PC-9 (cell line): ENCODE results near the gene IFRD2. TPM values are rescaled to one million over a fixed set of nuclear protein-coding genes. Genes with fewer than 3 reads are reported as not detected.

Experiments
- BruUV-seq: library from RNA; stranded (reverse); fragments of 400-500 nt; replicated peaks from 2 replicates; lab custom pipeline; 2021; lab: Mats Ljungman, UMichigan
- CTCF ChIA-PET: fragments of 300-600 bp; sonication (Branson Sonifier 250); formaldehyde crosslinking; loops from one replicate; lab custom pipeline; 2022; ENCODE audit warnings: antibody characterized with exemption; lab: Charles Lee
- POLR2A ChIA-PET: fragments of 300-600 bp; sonication (Branson Sonifier 250); formaldehyde crosslinking; loops from one replicate; lab custom pipeline; 2022; ENCODE audit warnings: antibody characterized with exemption; ENCODE audit not compliant: unreplicated experiment; lab: Charles Lee
- DNase-seq, 2 experiments: peaks; one replicate each; pipeline versions ENCODE4 v3.0.0 to v3.0.0-alpha.2; 2015 to 2022; ENCODE audit warnings: mixed read lengths in 1 of 2
- H2AFZ ChIP-seq: fragments of 200-600 bp; sonication (generic); 2 replicates; pipeline ENCODE4 v1.8.1; 2017; ENCODE audit warnings: antibody characterized with exemption
- H3F3A ChIP-seq: fragments of 200-600 bp; sonication (generic); 2 replicates; pipeline ENCODE4 v1.8.1; 2017; ENCODE audit warnings: antibody characterized with exemption, mild to moderate bottlenecking, low read depth; ENCODE audit not compliant: insufficient read depth
- H3K27ac ChIP-seq: fragments of 200-600 bp; sonication (generic); 2 replicates; pipeline ENCODE4 v1.6.1; 2016; ENCODE audit warnings: mixed run types
- H3K27me3 ChIP-seq: fragments of 200-600 bp; sonication (generic); 2 replicates; pipeline ENCODE4 v1.6.1; 2016; ENCODE audit warnings: low read depth, mixed run types; ENCODE audit not compliant: insufficient read depth
- H3K36me3 ChIP-seq: fragments of 200-600 bp; sonication (generic); 2 replicates; pipeline ENCODE4 v1.6.1; 2016; ENCODE audit warnings: low read depth, mixed run types
- H3K4me1 ChIP-seq: fragments of 200-600 bp; sonication (generic); replicated peaks from 2 replicates; pipeline ENCODE4 v1.6.1; 2016; ENCODE audit warnings: mixed run types; ENCODE audit not compliant: insufficient read depth
- H3K4me2 ChIP-seq: fragments of 200-600 bp; sonication (generic); 2 replicates; pipeline ENCODE4 v1.6.1; 2017; ENCODE audit warnings: mixed run types
- H3K4me3 ChIP-seq: fragments of 200-600 bp; sonication (generic); 2 replicates; pipeline ENCODE4 v1.6.1; 2016; ENCODE audit warnings: mixed run types
- H3K79me2 ChIP-seq: fragments of 200-600 bp; sonication (generic); 2 replicates; pipeline ENCODE4 v1.6.1; 2017; ENCODE audit warnings: low read depth, mixed run types
- H3K9me2 ChIP-seq: fragments of 200-600 bp; sonication (generic); 2 replicates; pipeline ENCODE4 v1.8.1; 2017; ENCODE audit warnings: mild to moderate bottlenecking; ENCODE audit not compliant: insufficient read depth
- H3K9me3 ChIP-seq: fragments of 200-600 bp; sonication (generic); 2 replicates; pipeline ENCODE4 v1.8.1; 2016; ENCODE audit warnings: low read depth; ENCODE audit not compliant: insufficient read depth
- H4K20me1 ChIP-seq: fragments of 200-600 bp; sonication (generic); 2 replicates; pipeline ENCODE4 v1.8.1; 2017; ENCODE audit not compliant: insufficient read depth
- EZH2 ChIP-seq: fragments of 200-600 bp; sonication (generic); IDR thresholded peaks from 2 replicates; pipeline ENCODE4 v1.8.0; 2017; ENCODE audit warnings: antibody characterized with exemption, low read depth
- intact Hi-C: fragments of 100-400 bp; cut with micrococcal nuclease; formaldehyde crosslinking; loops from one replicate; pipeline ENCODE4 v1.10.0; 2022; ENCODE audit not compliant: unreplicated experiment
- total RNA-seq: library from RNA; stranded (reverse); gene quantifications from 2 replicates; pipeline ENCODE4 v1.2.3, GENCODE V29; 2021
- TF ChIP-seq, protein P1 (sequence below): fragments of 200-600 bp; sonication (generic); conservative IDR thresholded peaks from 2 replicates; pipeline ENCODE4 v1.6.1; 2017; ENCODE audit warnings: mixed run types, antibody characterized with exemption, mild to moderate bottlenecking, moderate library complexity

IFRD2 gene
- total RNA-seq, 1 experiment from 2014 or later: 93.1 TPM

GRCh38 chr3:50330330-50330729, 38.1 kb upstream of the IFRD2 start:
- BruUV-seq: no TSS peak
- Histone ChIP-seq H2AFZ (no peak overlapping the region), H3K4me3 (no peak overlapping the region), H3K79me2 (peaks cover 42% of the 10 kb centered on the region), H3K27ac (no peak overlapping the region), H3K9me3 (no peaks in the 10 kb centered on the region), H3K27me3 (no peaks in the 10 kb centered on the region), H3K36me3 (no peaks in the 10 kb centered on the region), H4K20me1 (no peaks in the 10 kb centered on the region; the same call in 1 of the 2 replicates), H3K4me2 (no peak overlapping the region), H3K9me2 (no peaks in the 10 kb centered on the region), H3K4me1 (peaks cover 12% of the 10 kb centered on the region), H3F3A (peaks cover 27% of the 10 kb centered on the region)
- no peak for DNase-seq
- POLR2A ChIA-PET: no interaction called here
- intact Hi-C loops: no loop called here
- TF ChIP-seq EZH2: no peak
- TF ChIP-seq, protein P1, sequence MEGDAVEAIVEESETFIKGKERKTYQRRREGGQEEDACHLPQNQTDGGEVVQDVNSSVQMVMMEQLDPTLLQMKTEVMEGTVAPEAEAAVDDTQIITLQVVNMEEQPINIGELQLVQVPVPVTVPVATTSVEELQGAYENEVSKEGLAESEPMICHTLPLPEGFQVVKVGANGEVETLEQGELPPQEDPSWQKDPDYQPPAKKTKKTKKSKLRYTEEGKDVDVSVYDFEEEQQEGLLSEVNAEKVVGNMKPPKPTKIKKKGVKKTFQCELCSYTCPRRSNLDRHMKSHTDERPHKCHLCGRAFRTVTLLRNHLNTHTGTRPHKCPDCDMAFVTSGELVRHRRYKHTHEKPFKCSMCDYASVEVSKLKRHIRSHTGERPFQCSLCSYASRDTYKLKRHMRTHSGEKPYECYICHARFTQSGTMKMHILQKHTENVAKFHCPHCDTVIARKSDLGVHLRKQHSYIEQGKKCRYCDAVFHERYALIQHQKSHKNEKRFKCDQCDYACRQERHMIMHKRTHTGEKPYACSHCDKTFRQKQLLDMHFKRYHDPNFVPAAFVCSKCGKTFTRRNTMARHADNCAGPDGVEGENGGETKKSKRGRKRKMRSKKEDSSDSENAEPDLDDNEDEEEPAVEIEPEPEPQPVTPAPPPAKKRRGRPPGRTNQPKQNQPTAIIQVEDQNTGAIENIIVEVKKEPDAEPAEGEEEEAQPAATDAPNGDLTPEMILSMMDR: no peak
- CTCF ChIA-PET: no interaction called here

DNA sequence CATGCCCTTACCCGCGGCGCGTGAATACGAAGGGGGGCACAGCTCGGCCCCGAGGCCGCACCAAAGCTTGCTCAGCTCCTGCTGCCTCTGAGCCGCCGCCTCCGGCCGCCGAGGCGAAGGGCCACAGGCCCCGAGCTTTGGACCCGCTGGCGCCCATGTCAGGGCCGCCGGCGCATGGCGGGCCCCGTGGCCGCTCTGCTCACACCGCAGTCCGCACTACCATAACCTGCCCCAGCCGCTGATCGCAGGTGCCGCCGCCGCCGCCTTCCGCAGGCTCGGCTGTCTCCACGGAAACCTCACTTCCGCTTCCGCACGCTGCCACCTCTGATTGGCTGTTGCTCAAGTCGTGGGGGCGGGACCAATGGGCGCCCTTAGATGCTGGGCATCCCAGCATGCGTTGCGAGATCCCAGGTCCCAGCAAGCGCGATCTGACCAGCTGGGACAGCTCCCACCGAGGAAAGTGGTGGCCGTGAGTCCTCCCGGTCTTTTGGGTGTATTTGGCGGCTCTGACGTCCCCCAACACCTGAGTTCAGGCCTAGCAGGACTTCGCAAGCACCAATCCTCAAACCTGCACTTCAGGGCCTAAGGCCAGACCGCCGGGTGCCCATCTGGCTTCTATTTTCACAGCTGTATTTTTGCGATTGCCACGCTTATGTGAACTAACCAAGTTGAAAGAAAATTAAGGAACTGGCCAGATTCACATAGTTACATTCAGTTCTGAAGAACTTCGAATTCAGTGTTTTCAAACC, 35.9 kb upstream of the IFRD2 start, which contains the start of gene TUSC2:
Gene TUSC2, minus strand, starts transcription at position 281 of the 749 bp plus-strand sequence. Its CDS starts 124 bp downstream, at position 157.
- Histone ChIP-seq H3K9me2 (no peaks in the 10 kb centered on the region), H3K36me3 (no peaks in the 10 kb centered on the region), H2AFZ (peak within 1 kb of the TSS; percentile 86), H4K20me1 (no peaks in the 10 kb centered on the region; the same call in 1 of the 2 replicates), H3K4me2 (peak within 1 kb of the TSS; percentile 94), H3K27ac (no peak within 1 kb of the TSS), H3K27me3 (no peaks in the 10 kb centered on the region), H3K79me2 (peaks cover 20% of the 10 kb centered on the region), H3F3A (peaks cover 21% of the 10 kb centered on the region), H3K4me3 (peak within 1 kb of the TSS; percentile 90), H3K9me3 (no peaks in the 10 kb centered on the region), H3K4me1 (peaks cover 3% of the 10 kb centered on the region; the same call in 1 of the 2 replicates)
- ChIA-PET CTCF (interaction anchor here (0.6 to 1.0 kb wide), 5 partner anchors 11 to 422 kb away, joined by 3 to 6 read pairs (median 3); partner anchors contain the start of genes HYAL3 and NAA80), POLR2A (interaction anchor here (0.6 to 1.0 kb wide), 2 partner anchors 18 to 29 kb away, joined by 4 to 6 read pairs; partner anchors contain the start of genes HYAL3 and NAA80)
- TSS peak; percentile 92 for BruUV-seq
- intact Hi-C loops: no loop called here
- TF ChIP-seq, protein P1: no peak
- TF ChIP-seq EZH2: no peak
- peak; percentile 93 to 94 for DNase-seq

GRCh38 chr3:50327129-50327528, 34.9 kb upstream of the IFRD2 start:
- H3K9me3 ChIP-seq: no peaks in the 10 kb centered on the region
- peak overlapping the region; percentile 90 for H3K4me3 ChIP-seq
- no peaks in the 10 kb centered on the region for H3K36me3 ChIP-seq
- H3K27ac ChIP-seq: no peak overlapping the region
- H3K27me3 ChIP-seq: no peaks in the 10 kb centered on the region
- H3K79me2 ChIP-seq: peaks cover 17% of the 10 kb centered on the region
- H2AFZ ChIP-seq: no peak overlapping the region
- intact Hi-C loops: no loop called here
- H4K20me1 ChIP-seq: no peaks in the 10 kb centered on the region; the same call in 1 of the 2 replicates
- peaks cover 21% of the 10 kb centered on the region for H3F3A ChIP-seq
- H3K9me2 ChIP-seq: no peaks in the 10 kb centered on the region
- BruUV-seq: TSS peak; percentile 28
- DNase-seq: no peak
- ChIA-PET CTCF (no interaction called here), POLR2A (no interaction called here)
- peak overlapping the region; percentile 94 for H3K4me2 ChIP-seq
- TF ChIP-seq, protein P1: no peak
- no peak for TF ChIP-seq EZH2
- peaks cover 3% of the 10 kb centered on the region; the same call in 1 of the 2 replicates for H3K4me1 ChIP-seq
